ENCODE results near the gene MAD1L1.

Gene MAD1L1

GRCh38 chr7:1906988-1907745 lies 325.6 kb downstream of the MAD1L1 start:
- H4K20me1 ChIP-seq (ENCODE audit: low read depth, low read length) = no peaks in the 10 kb centered on the region
- H3K9me2 ChIP-seq (replicated peaks; ENCODE audit: insufficient read depth, low read length) = no peaks in the 10 kb centered on the region
- no peak for TF ChIP-seq CTCF (IDR thresholded peaks at IDR 0.05; ENCODE audit: insufficient read depth, low read length, poor library complexity, severe bottlenecking)
- no peak for TF ChIP-seq EZH2phosphoT487 (conservative IDR thresholded peaks at IDR 0.05; ENCODE audit: low read length)
- no peaks in the 10 kb centered on the region for H3K9me3 ChIP-seq (ENCODE audit: insufficient read depth, low read length)
- H3K79me2 ChIP-seq (ENCODE audit: insufficient read depth, low read length) = no peaks in the 10 kb centered on the region
- H3K27ac ChIP-seq (ENCODE audit: low read depth, low read length) = no peak overlapping the region
- no peak overlapping the region for H2AFZ ChIP-seq (ENCODE audit: low read depth, low read length, severe bottlenecking)
- no peaks in the 10 kb centered on the region for H3K36me3 ChIP-seq (ENCODE audit: low read length)
- H3K27me3 ChIP-seq (ENCODE audit: low read length) = no peaks in the 10 kb centered on the region
- H3K4me3 ChIP-seq (ENCODE audit: insufficient read depth, low read length, poor library complexity, severe bottlenecking) = no peak overlapping the region
- H3K9ac ChIP-seq (ENCODE audit: low read length) = no peak overlapping the region
- H3K4me2 ChIP-seq (ENCODE audit: low read depth, low read length, poor library complexity, severe bottlenecking) = no peak overlapping the region
- H3F3A ChIP-seq (ENCODE audit: insufficient read depth) = no peaks in the 10 kb centered on the region

- Histone ChIP-seq H3K79me2 (ENCODE audit: insufficient read depth, low read length) (no peaks in the 10 kb centered on the region), H3K4me3 (ENCODE audit: insufficient read depth, low read length, poor library complexity, severe bottlenecking) (no peak overlapping the region), H4K20me1 (ENCODE audit: low read depth, low read length) (no peaks in the 10 kb centered on the region), H3K36me3 (ENCODE audit: low read length) (no peaks in the 10 kb centered on the region), H3K9me2 (replicated peaks; ENCODE audit: insufficient read depth, low read length) (no peaks in the 10 kb centered on the region), H3K27me3 (ENCODE audit: low read length) (no peaks in the 10 kb centered on the region), H3K27ac (ENCODE audit: low read depth, low read length) (no peak overlapping the region), H3F3A (ENCODE audit: insufficient read depth) (no peaks in the 10 kb centered on the region), H2AFZ (ENCODE audit: low read depth, low read length, severe bottlenecking) (no peak overlapping the region), H3K9ac (ENCODE audit: low read length) (no peak overlapping the region), H3K4me2 (ENCODE audit: low read depth, low read length, poor library complexity, severe bottlenecking) (no peak overlapping the region), H3K9me3 (ENCODE audit: insufficient read depth, low read length) (no peaks in the 10 kb centered on the region)
- TF ChIP-seq EZH2phosphoT487 (conservative IDR thresholded peaks at IDR 0.05; ENCODE audit: low read length) = no peak
- TF ChIP-seq CTCF (IDR thresholded peaks at IDR 0.05; ENCODE audit: insufficient read depth, low read length, poor library complexity, severe bottlenecking) = no peak
These were observed 326.5 kb downstream of the MAD1L1 start for GRCh38 chr7:1906087-1906830.

GRCh38 chr7:1902231-1902855 lies 330.4 kb downstream of the MAD1L1 start:
- Histone ChIP-seq H4K20me1 (ENCODE audit: low read depth, low read length) (no peaks in the 10 kb centered on the region), H3K9me3 (ENCODE audit: insufficient read depth, low read length) (no peaks in the 10 kb centered on the region), H3K4me2 (ENCODE audit: low read depth, low read length, poor library complexity, severe bottlenecking) (no peak overlapping the region), H3K27ac (ENCODE audit: low read depth, low read length) (no peak overlapping the region), H2AFZ (ENCODE audit: low read depth, low read length, severe bottlenecking) (no peak overlapping the region), H3K9me2 (replicated peaks; ENCODE audit: insufficient read depth, low read length) (no peaks in the 10 kb centered on the region), H3F3A (ENCODE audit: insufficient read depth) (no peaks in the 10 kb centered on the region), H3K4me3 (ENCODE audit: insufficient read depth, low read length, poor library complexity, severe bottlenecking) (no peak overlapping the region), H3K36me3 (ENCODE audit: low read length) (no peaks in the 10 kb centered on the region), H3K27me3 (ENCODE audit: low read length) (no peaks in the 10 kb centered on the region), H3K9ac (ENCODE audit: low read length) (no peak overlapping the region), H3K79me2 (ENCODE audit: insufficient read depth, low read length) (no peaks in the 10 kb centered on the region)
- no peak for TF ChIP-seq CTCF (IDR thresholded peaks at IDR 0.05; ENCODE audit: insufficient read depth, low read length, poor library complexity, severe bottlenecking)
- TF ChIP-seq EZH2phosphoT487 (conservative IDR thresholded peaks at IDR 0.05; ENCODE audit: low read length) = no peak
